HS-5 (cell line): Measurements from ENCODE around the gene NUS1.
"Not testable (repeated sequence)": the region's sequence is repeated elsewhere in the genome, so short reads cannot be mapped to it uniquely, and the experiment has no call there.

Experiments
- DNase-seq: peaks from one replicate; pipeline ENCODE4 v3.0.0-alpha.2; 2012; ENCODE audit warnings: low read depth

Gene NUS1

GRCh38 chr6:117718895-117719294 is 43.6 kb downstream of the NUS1 start:
- DNase-seq = no peak

DNA sequence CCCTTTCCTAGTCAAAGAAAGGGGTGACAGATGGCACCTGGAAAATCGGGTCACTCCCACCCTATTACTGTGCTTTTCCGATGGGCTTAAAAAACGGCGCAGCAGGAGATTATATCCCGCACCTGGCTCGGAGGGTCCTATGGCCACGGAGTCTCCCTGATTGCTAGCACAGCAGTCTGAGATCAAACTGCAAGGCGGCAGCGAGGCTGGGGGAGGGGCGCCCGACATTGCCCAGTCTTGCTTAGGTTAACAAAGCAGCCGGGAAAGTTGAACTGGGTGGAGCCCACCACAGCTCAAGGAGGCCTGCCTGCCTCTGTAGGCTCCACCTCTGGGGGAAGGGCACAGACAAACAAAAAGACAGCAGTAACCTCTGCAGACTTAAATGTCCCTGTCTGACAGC is 46.3 kb downstream of the NUS1 start:
- DNase-seq = not testable (repeated sequence)

DNA sequence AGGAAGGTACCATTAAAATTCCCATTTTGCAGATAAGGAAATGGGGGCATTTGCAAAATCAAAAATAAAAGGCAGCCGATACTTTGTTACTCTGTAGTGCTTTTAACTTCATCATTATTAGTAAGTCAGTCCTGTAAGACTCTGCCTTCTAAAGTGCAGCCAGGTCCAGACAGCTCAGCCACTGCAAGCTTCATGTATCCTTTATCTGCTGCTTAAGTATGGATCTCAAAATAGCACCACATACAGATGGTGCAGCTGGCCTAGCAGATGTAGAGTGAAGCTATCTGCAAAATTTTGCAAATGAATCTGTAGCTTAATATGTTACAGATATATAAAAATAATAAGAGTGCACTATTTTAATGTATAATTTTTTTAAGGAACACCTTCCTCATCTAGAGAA is 53.4 kb downstream of the NUS1 start:
- no peak for DNase-seq

DNA sequence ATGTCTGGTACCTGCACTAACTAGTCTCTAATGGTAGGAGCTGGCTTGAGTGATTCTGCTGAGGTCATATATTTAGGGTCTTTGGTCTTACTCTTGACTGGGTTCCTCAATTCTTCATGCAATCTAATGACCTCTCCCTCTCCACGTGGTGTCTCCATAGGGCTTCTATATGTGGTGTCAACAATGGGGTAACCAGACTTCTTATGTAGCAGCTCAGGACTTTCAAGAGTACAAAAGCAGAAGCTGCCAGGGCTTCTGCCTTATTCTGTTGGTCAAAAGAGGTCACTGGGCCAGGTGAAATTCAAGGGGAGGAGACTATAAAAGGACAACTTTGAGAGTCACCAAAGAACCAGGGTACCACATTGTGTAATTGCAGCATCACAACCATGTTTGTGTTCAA is 54.3 kb downstream of the NUS1 start:
- DNase-seq = no peak

GRCh38 chr6:117733341-117733740 is 58.1 kb downstream of the NUS1 start:
- DNase-seq = no peak

DNA sequence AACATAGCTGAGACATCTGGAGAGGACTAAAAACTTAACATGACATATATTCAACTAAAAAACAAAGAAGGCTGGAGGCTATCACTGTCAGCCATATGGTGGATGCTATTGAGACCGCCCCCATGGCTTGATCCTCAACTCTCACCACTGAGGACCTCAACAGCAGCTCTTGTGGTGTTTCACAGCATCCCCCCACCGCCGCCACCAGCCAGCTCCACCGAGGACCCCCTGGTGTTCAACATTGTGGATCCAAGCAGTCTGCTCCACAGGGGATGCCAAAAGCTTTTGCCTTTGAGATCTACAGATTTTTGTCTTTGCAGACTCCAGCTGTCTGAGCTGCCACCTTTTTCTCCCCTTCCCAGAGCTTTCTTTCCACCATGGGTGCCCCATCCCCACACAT is 64.6 kb downstream of the NUS1 start:
- no peak for DNase-seq

DNA sequence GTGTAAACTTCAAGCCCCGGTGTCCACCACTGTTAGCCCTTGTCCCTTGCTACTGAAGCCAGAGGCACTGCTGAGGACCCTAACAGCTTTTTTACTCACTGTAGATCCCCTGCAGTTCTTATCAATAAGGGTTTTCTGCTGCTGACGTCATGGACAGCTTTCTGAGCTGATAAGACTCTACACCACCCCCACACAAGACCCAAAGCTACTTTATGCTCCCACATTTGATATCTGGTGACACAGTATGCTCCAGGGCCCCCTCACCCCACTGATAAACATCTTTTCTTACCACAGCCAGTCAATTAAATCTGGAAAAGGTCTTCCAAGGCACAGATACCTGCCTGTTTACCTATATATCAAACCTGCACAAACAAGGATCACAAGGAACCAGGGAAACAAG is 65.3 kb downstream of the NUS1 start:
- no peak for DNase-seq

GRCh38 chr6:117750675-117751074 is 75.4 kb downstream of the NUS1 start:
- DNase-seq = not testable (repeated sequence)
